TTC549 (cell line): ENCODE results near the gene ERCC4.

Source experiments
- FAIRE-seq: peaks from 2 replicates; lab custom pipeline; 2012; peaks lifted over from hg19 to GRCh38; lab: Jason Lieb, UNC

The ERCC4 gene

GRCh38 chr16:13994239-13995106, 74.5 kb downstream of the ERCC4 start:
- no peak for FAIRE-seq

- no peak for FAIRE-seq
These were observed 75.2 kb downstream of the ERCC4 start for GRCh38 chr16:13995194-13995593.

- FAIRE-seq, result no peak
These were observed 76.9 kb downstream of the ERCC4 start for GRCh38 chr16:13996778-13997288.

GRCh38 chr16:13997526-13997925, 77.6 kb downstream of the ERCC4 start:
- no peak for FAIRE-seq

GRCh38 chr16:13997933-13998332, 78.0 kb downstream of the ERCC4 start:
- no peak for FAIRE-seq

- no peak for FAIRE-seq
These were observed 79.3 kb downstream of the ERCC4 start for GRCh38 chr16:13999071-13999894.

GRCh38 chr16:13999895-14000425, 80.0 kb downstream of the ERCC4 start:
- no peak for FAIRE-seq

GRCh38 chr16:14001521-14001920, 81.6 kb downstream of the ERCC4 start:
- no peak for FAIRE-seq
